Measurements from ENCODE around the gene PLXNA2.

Gene PLXNA2

DNA sequence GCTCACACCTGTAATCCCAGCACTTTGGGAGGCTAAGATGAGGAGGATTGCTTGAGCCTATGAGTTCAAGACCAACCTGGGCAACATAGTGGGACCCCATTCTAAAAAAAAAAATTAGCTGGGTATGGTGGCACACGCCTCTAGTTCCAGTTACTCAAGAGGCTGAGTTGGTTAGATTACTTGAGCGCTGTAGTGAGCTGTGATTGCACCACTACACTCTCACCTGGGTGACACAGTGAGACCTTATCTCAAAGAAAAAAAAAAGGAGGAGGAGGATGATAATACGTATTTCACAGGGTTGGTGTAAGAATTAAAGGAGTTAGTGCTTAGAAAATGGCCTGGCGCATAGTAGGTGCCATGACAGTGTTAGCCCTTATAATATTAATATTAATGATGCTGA, 144.1 kb downstream of the PLXNA2 start:
- ATAC-seq, result no peak
- no peak for TF ChIP-seq RARB (CRISPR knock-in tag; IDR thresholded peaks at IDR 0.05)
- TF ChIP-seq TCF4 (CRISPR knock-in tag; IDR thresholded peaks at IDR 0.05; ENCODE audit: borderline replicate concordance), result no peak
- TF ChIP-seq SNAI2 (CRISPR knock-in tag; IDR thresholded peaks at IDR 0.05), result no peak
- no peak for TF ChIP-seq OSR1 (CRISPR knock-in tag; IDR thresholded peaks at IDR 0.05)
- TF ChIP-seq ZC3H10 (CRISPR knock-in tag; IDR thresholded peaks at IDR 0.05), result no peak
- no peak for TF ChIP-seq CSDC2 (CRISPR knock-in tag; IDR thresholded peaks at IDR 0.05)
- TF ChIP-seq BACH2 (CRISPR knock-in tag; IDR thresholded peaks at IDR 0.05; ENCODE audit: borderline replicate concordance), result no peak
- TF ChIP-seq, protein P1, sequence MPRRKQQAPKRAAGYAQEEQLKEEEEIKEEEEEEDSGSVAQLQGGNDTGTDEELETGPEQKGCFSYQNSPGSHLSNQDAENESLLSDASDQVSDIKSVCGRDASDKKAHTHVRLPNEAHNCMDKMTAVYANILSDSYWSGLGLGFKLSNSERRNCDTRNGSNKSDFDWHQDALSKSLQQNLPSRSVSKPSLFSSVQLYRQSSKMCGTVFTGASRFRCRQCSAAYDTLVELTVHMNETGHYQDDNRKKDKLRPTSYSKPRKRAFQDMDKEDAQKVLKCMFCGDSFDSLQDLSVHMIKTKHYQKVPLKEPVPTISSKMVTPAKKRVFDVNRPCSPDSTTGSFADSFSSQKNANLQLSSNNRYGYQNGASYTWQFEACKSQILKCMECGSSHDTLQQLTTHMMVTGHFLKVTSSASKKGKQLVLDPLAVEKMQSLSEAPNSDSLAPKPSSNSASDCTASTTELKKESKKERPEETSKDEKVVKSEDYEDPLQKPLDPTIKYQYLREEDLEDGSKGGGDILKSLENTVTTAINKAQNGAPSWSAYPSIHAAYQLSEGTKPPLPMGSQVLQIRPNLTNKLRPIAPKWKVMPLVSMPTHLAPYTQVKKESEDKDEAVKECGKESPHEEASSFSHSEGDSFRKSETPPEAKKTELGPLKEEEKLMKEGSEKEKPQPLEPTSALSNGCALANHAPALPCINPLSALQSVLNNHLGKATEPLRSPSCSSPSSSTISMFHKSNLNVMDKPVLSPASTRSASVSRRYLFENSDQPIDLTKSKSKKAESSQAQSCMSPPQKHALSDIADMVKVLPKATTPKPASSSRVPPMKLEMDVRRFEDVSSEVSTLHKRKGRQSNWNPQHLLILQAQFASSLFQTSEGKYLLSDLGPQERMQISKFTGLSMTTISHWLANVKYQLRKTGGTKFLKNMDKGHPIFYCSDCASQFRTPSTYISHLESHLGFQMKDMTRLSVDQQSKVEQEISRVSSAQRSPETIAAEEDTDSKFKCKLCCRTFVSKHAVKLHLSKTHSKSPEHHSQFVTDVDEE (CRISPR knock-in tag; IDR thresholded peaks at IDR 0.05), result no peak

DNA sequence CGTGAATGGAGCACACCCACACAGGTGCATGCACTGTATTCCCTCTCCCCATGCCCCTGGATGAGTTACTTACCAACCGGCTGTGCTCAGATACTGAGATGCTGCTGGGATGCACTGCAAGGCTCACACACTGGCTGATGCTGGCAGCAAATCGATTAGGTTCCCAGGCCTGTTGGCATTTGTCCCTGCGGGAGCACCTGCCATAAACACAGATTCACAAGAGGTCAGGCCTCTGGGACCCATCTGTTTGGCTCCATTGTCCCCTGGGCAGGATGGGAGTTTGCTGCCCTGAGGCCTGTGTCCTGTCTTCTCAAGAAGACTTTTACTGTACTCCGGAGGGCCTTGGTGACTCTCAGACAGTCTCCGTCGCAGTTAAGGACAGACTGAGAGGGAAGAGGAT, 145.4 kb downstream of the PLXNA2 start:
- TF ChIP-seq ZC3H10 (CRISPR knock-in tag; IDR thresholded peaks at IDR 0.05), result no peak
- TF ChIP-seq OSR1 (CRISPR knock-in tag; IDR thresholded peaks at IDR 0.05), result no peak
- no peak for TF ChIP-seq ZNF70 (CRISPR knock-in tag; IDR thresholded peaks at IDR 0.05)
- no peak for TF ChIP-seq BACH2 (CRISPR knock-in tag; IDR thresholded peaks at IDR 0.05; ENCODE audit: borderline replicate concordance)
- no peak for TF ChIP-seq ISL1 (CRISPR knock-in tag; IDR thresholded peaks at IDR 0.05)
- TF ChIP-seq TCF4 (CRISPR knock-in tag; IDR thresholded peaks at IDR 0.05; ENCODE audit: borderline replicate concordance), result no peak
- TF ChIP-seq, protein P2, sequence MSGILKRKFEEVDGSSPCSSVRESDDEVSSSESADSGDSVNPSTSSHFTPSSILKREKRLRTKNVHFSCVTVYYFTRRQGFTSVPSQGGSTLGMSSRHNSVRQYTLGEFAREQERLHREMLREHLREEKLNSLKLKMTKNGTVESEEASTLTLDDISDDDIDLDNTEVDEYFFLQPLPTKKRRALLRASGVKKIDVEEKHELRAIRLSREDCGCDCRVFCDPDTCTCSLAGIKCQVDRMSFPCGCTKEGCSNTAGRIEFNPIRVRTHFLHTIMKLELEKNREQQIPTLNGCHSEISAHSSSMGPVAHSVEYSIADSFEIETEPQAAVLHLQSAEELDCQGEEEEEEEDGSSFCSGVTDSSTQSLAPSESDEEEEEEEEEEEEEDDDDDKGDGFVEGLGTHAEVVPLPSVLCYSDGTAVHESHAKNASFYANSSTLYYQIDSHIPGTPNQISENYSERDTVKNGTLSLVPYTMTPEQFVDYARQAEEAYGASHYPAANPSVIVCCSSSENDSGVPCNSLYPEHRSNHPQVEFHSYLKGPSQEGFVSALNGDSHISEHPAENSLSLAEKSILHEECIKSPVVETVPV (CRISPR knock-in tag; IDR thresholded peaks at IDR 0.05), result no peak
- TF ChIP-seq, protein P1 (CRISPR knock-in tag; IDR thresholded peaks at IDR 0.05), result no peak
- no peak for TF ChIP-seq PPARA (CRISPR knock-in tag; IDR thresholded peaks at IDR 0.05; ENCODE audit: borderline replicate concordance)
- TF ChIP-seq GLIS3 (CRISPR knock-in tag; IDR thresholded peaks at IDR 0.05), result no peak
- TF ChIP-seq RARB (CRISPR knock-in tag; IDR thresholded peaks at IDR 0.05), result no peak
- TF ChIP-seq, protein P3, sequence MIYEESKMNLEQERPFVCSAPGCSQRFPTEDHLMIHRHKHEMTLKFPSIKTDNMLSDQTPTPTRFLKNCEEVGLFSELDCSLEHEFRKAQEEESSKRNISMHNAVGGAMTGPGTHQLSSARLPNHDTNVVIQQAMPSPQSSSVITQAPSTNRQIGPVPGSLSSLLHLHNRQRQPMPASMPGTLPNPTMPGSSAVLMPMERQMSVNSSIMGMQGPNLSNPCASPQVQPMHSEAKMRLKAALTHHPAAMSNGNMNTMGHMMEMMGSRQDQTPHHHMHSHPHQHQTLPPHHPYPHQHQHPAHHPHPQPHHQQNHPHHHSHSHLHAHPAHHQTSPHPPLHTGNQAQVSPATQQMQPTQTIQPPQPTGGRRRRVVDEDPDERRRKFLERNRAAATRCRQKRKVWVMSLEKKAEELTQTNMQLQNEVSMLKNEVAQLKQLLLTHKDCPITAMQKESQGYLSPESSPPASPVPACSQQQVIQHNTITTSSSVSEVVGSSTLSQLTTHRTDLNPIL (CRISPR knock-in tag; IDR thresholded peaks at IDR 0.05; ENCODE audit: low read depth), result no peak
- TF ChIP-seq, protein P4, sequence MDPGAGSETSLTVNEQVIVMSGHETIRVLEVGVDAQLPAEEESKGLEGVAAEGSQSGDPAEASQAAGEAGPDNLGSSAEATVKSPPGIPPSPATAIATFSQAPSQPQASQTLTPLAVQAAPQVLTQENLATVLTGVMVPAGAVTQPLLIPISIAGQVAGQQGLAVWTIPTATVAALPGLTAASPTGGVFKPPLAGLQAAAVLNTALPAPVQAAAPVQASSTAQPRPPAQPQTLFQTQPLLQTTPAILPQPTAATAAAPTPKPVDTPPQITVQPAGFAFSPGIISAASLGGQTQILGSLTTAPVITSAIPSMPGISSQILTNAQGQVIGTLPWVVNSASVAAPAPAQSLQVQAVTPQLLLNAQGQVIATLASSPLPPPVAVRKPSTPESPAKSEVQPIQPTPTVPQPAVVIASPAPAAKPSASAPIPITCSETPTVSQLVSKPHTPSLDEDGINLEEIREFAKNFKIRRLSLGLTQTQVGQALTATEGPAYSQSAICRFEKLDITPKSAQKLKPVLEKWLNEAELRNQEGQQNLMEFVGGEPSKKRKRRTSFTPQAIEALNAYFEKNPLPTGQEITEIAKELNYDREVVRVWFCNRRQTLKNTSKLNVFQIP (CRISPR knock-in tag; IDR thresholded peaks at IDR 0.05; ENCODE audit: borderline replicate concordance, low read depth), result no peak
- TF ChIP-seq ZFP30 (CRISPR knock-in tag; IDR thresholded peaks at IDR 0.05), result no peak
- TF ChIP-seq, protein P5, sequence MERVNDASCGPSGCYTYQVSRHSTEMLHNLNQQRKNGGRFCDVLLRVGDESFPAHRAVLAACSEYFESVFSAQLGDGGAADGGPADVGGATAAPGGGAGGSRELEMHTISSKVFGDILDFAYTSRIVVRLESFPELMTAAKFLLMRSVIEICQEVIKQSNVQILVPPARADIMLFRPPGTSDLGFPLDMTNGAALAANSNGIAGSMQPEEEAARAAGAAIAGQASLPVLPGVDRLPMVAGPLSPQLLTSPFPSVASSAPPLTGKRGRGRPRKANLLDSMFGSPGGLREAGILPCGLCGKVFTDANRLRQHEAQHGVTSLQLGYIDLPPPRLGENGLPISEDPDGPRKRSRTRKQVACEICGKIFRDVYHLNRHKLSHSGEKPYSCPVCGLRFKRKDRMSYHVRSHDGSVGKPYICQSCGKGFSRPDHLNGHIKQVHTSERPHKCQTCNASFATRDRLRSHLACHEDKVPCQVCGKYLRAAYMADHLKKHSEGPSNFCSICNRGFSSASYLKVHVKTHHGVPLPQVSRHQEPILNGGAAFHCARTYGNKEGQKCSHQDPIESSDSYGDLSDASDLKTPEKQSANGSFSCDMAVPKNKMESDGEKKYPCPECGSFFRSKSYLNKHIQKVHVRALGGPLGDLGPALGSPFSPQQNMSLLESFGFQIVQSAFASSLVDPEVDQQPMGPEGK (CRISPR knock-in tag; IDR thresholded peaks at IDR 0.05; ENCODE audit: borderline replicate concordance), result no peak
- TF ChIP-seq TOX (CRISPR knock-in tag; IDR thresholded peaks at IDR 0.05; ENCODE audit: borderline replicate concordance), result no peak
- TF ChIP-seq ZFP3 (CRISPR knock-in tag; IDR thresholded peaks at IDR 0.05), result no peak
- no peak for TF ChIP-seq CSDC2 (CRISPR knock-in tag; IDR thresholded peaks at IDR 0.05)
- no peak for TF ChIP-seq ZNF8 (CRISPR knock-in tag; IDR thresholded peaks at IDR 0.05)
- no peak for ATAC-seq
